HAP-1 (cell line): ENCODE results near the gene RPL34.
"Not testable (repeated sequence)": the region's sequence is repeated elsewhere in the genome, so short reads cannot be mapped to it uniquely, and the experiment has no call there.

ENCODE experiments used
- DNase-seq, 2 experiments: peaks; one replicate each; pipeline ENCODE4 v3.0.0-alpha.2; 2016 to 2020; ENCODE audit warnings: low spot score in 2 of 2
- H3K27me3 ChIP-seq: fragments of 250-450 bp; sonication (Bioruptor Pico); 2 replicates; pipeline ENCODE4 v1.5.1; 2020; ENCODE audit warnings: low read depth, mild to moderate bottlenecking, moderate library complexity
- H3K36me3 ChIP-seq: fragments of 250-450 bp; sonication (Bioruptor Pico); replicated peaks from 2 replicates; pipeline ENCODE4 v1.5.1; 2020; ENCODE audit warnings: mild to moderate bottlenecking
- H3K4me1 ChIP-seq: fragments of 250-450 bp; sonication (Bioruptor Pico); 2 replicates; pipeline ENCODE4 v1.5.1; 2020; ENCODE audit warnings: mild to moderate bottlenecking
- H3K4me3 ChIP-seq: fragments of 250-450 bp; sonication (Bioruptor Pico); 2 replicates; pipeline ENCODE4 v1.5.1; 2020; ENCODE audit warnings: mild to moderate bottlenecking, moderate library complexity
- H3K9me3 ChIP-seq: fragments of 250-450 bp; sonication (Bioruptor Pico); 2 replicates; pipeline ENCODE4 v1.5.1; 2020; ENCODE audit warnings: mild to moderate bottlenecking, moderate library complexity
- in situ Hi-C: fragments of 300-500 bp; cut with MboI; formaldehyde crosslinking; loops from 3 replicates; pipeline ENCODE4 v1.14.3; 2020; ENCODE audit warnings: low sequenced_read_pairs, inconsistent platforms, mixed read lengths

The RPL34 gene

DNA sequence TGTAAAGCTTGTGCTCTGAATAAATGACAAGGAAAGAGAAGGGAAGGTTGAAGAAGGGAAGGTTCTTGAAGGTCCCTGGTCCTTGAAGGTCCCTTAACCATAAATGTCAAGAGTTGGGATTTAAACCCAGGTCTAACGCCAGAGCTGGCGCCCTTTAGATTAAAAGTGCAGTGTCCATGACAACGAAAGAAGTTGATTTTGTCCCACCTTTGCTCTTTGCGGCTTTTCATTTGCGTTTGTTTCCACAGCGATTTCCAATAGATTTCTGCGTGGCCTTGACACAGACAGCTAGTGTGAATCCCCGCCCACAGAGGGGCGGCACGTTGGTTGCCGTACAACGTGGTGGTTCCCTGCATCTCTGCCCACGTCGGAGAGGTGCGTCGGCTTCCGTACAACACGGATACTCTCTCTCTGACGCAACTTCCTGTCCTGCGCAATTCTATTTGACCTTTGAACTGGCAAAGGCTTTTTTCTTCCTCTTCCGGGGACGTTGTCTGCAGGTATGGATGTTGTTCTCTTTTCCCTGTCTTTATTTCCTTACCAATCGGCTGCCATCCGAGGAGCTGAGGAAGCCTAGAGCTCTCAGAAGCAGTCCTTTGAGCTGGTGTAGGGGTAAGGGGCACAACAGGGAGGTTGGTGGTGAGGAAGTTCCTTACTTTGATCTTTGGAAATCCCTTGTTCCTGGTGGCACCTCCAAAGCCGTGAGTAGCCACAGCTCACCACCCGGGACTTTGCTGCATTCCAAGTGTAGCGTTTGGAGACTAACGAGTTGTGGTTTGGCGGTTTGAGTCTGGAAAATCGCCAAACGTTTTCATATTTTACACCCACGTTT lies at the start of gene RPL34:
Gene RPL34, plus strand, starts transcription at position 476 of the 832 bp plus-strand sequence. CDS start 1,384 bp downstream, outside the sequence.
- in situ Hi-C loops, result no loop called here

DNA sequence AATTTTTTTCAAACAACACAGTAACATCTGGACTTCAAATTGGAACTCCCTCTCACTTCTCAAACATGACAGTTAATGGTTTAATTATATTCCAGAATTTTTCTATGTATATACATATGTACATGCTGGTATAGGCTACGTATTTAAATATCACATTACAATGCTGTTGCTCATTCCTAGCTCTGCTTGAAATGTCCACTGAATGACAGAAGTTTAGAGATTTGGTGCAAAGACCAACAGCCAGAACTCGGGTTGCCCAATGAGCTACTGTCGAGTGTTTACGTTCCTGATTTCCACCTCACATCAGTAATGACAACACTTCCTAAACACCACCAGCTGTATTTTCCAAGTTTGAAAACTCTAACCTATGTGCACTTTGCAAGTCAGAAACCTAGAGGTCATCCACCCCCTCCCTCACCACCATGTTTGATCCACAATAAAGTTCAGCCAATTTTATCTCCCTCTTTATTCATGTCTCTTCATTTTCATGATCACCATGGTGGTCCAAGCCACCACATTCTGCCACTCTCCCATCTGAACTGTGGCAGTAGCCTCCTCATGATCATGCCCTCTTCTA lies 49.3 kb upstream of the RPL34 start:
- Histone ChIP-seq H3K4me3 (no peak overlapping the region), H3K4me1 (peaks cover 3% of the 10 kb centered on the region; the same call in 1 of the 2 replicates), H3K27me3 (peaks cover 17% of the 10 kb centered on the region), H3K9me3 (no peaks in the 10 kb centered on the region), H3K36me3 (no peaks in the 10 kb centered on the region)
- DNase-seq, result no peak
- in situ Hi-C loops, result loop anchor here (5.0 kb wide), 1 partner anchor 554 kb away; no protein-coding TSS in a partner anchor

More for the DNA sequence above, at the start of gene RPL34:
- Histone ChIP-seq H3K4me3 (peak within 1 kb of the TSS; percentile 86), H3K4me1 (peaks cover 28% of the 10 kb centered on the region), H3K36me3 (peaks cover 48% of the 10 kb centered on the region), H3K9me3 (no peaks in the 10 kb centered on the region), H3K27me3 (no peaks in the 10 kb centered on the region)
- DNase-seq, result peak; percentile 95 to 97

DNA sequence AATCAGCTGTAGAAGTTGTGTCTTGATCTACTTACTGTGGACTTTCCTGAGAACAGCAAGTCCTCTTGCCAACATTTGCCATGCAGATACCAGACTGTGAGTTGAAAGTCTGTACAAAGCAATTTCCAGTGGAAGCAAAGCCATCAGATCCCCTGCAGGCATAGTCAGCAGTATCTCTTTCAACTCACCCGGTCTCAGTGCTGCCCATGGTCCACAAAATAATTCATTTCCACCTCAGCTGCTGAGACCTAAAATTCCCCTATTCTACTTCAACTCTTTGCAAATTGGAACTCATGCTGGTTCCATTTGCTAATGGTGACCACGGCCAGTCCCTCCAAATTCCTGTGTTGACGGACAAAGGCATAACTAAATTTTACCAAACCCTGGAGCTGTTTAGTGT lies 46.0 kb upstream of the RPL34 start:
- Histone ChIP-seq H3K4me3 (no peak overlapping the region), H3K9me3 (no peaks in the 10 kb centered on the region), H3K4me1 (peaks cover 3% of the 10 kb centered on the region; the same call in 1 of the 2 replicates), H3K27me3 (peaks cover 17% of the 10 kb centered on the region), H3K36me3 (no peaks in the 10 kb centered on the region)
- in situ Hi-C loops, result loop anchor here (5.0 kb wide), 1 partner anchor 557 kb away; no protein-coding TSS in a partner anchor
- DNase-seq, result no peak

DNA sequence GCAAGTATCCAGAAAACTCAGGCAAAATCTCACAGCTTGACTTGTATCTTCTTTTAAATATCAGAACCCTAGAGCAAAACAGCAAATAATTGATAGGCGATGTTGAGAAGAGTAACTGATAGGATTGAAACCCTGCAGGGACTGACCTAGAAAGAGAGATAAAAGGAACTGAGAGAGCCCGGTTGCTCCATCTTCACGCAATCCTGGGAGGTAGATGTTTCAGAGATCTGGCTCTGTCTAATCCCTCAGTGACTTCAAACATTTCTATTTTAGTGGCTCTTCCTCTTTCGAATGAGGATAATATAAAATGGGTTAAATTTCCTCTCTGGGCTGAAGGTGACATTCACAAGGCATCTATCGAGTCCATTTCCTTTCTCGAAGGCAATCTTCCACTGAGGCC lies 39.3 kb upstream of the RPL34 start:
- in situ Hi-C loops, result no loop called here
- no peak for DNase-seq
- H3K4me3 ChIP-seq, result no peak overlapping the region
- H3K36me3 ChIP-seq, result no peaks in the 10 kb centered on the region
- H3K27me3 ChIP-seq, result no peaks in the 10 kb centered on the region
- peaks cover 2% of the 10 kb centered on the region for H3K4me1 ChIP-seq
- H3K9me3 ChIP-seq, result no peaks in the 10 kb centered on the region

DNA sequence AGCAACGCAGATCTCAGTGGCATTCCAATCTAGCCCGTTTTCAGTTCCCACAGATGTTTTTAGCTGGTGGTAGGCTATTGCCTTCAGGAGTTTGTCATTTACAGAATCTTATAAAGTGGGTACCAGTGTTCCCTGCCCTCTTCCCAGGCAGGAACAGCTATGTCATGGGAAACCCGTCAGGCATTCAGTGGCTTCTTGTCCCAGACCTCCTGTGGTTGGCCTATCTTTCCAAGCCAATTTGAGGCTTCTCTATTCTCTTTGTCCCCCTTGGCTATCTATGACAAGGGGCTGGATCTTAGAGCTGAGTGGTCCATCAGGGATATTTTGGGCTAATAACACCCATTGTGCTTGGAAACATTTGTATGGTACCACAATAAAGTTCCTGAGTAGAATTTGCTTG lies 33.6 kb upstream of the RPL34 start:
- H3K36me3 ChIP-seq, result no peaks in the 10 kb centered on the region
- peaks cover 12% of the 10 kb centered on the region for H3K4me1 ChIP-seq
- in situ Hi-C loops, result no loop called here

DNA sequence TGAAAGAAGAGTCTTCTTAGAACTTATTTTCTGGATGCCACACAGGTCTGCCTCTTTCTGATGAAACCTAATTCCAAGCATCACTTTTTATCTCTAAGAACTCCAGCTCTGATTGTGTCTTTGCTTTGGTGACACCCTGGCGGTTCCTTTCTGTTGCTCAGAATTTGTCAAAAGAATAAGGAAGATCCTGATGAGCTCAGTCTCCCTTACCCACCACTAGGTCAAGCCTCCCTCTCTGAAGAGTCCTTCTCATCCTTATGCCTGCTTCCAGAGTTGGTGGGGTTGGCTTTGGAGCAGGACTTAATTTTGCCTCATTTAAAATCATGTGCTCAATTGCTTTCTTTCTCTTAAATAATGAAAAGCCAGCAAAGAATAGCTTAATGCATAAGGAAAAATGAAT lies 31.5 kb upstream of the RPL34 start:
- H3K4me3 ChIP-seq, result no peak overlapping the region
- no peaks in the 10 kb centered on the region for H3K9me3 ChIP-seq
- peaks cover 12% of the 10 kb centered on the region for H3K4me1 ChIP-seq
- H3K27me3 ChIP-seq, result no peaks in the 10 kb centered on the region
- no peaks in the 10 kb centered on the region for H3K36me3 ChIP-seq
- in situ Hi-C loops, result no loop called here
- no peak for DNase-seq

More for the DNA sequence above, 33.6 kb upstream of the RPL34 start:
- Histone ChIP-seq H3K27me3 (no peaks in the 10 kb centered on the region), H3K4me3 (no peak overlapping the region), H3K9me3 (no peaks in the 10 kb centered on the region)
- no peak for DNase-seq

DNA sequence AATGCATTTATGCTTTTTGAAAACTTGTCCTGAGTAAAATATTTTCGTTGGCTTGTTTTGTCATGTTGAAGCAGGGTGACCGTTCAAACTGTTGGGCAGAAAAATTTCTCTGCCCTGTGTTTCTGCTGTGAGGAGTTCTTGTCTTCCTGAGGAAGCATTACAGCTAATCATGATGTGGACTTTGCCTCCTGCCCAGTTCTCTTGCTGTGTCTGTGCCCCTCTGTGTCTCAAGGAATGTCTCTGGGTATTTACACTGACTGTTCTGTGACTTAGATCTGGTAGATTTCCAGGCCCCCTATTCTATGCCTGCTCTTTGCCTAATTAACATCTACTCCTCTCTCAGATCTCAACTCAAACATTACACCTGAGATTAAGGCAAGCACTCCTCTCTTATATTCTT lies 30.4 kb upstream of the RPL34 start:
- in situ Hi-C loops, result no loop called here
- H3K4me3 ChIP-seq, result no peak overlapping the region
- no peaks in the 10 kb centered on the region for H3K9me3 ChIP-seq
- no peak for DNase-seq
- H3K27me3 ChIP-seq, result no peaks in the 10 kb centered on the region
- H3K36me3 ChIP-seq, result no peaks in the 10 kb centered on the region
- peaks cover 12% of the 10 kb centered on the region for H3K4me1 ChIP-seq

DNA sequence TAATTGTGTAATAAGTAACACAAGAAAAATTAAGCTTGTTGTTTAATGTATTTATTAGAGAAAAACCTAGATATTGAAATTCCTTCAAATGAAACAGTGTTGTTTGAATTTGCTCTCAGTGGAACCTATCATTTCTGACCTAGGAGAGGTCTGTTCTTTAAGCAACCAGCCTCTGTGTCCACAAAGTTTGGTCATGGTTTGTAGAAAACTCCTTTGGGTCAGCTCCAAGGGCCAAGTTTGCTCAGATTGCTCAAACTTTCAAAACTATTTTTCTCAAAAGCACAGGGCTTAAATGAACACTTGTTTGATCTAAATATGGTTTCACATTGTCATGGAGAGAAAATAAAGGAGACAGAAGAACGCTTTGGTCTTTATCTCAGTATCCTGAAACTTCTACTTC lies 29.6 kb upstream of the RPL34 start:
- Histone ChIP-seq H3K27me3 (no peaks in the 10 kb centered on the region), H3K4me3 (no peak overlapping the region), H3K9me3 (no peaks in the 10 kb centered on the region), H3K36me3 (no peaks in the 10 kb centered on the region), H3K4me1 (peaks cover 12% of the 10 kb centered on the region)
- in situ Hi-C loops, result no loop called here
- no peak for DNase-seq

DNA sequence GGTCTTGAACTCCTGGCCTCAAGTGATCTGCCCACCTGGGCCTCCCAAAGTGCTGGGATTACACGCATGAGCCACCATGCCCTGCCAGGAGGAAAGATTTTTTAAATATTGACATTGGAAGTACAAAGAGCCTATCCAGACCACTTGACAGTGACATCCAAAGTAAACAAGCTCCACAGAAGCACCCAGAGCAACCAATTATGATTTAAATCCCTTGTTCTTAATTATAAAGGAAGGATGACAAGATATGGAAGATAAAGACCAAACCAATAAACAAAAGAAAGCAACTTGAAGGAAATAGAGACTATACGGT lies 27.7 kb upstream of the RPL34 start:
- peaks cover 12% of the 10 kb centered on the region for H3K4me1 ChIP-seq
- H3K9me3 ChIP-seq, result no peaks in the 10 kb centered on the region
- no peaks in the 10 kb centered on the region for H3K27me3 ChIP-seq
- H3K4me3 ChIP-seq, result no peak overlapping the region
- peak; percentile 10 to 24 for DNase-seq
- no peaks in the 10 kb centered on the region for H3K36me3 ChIP-seq
- in situ Hi-C loops, result no loop called here

DNA sequence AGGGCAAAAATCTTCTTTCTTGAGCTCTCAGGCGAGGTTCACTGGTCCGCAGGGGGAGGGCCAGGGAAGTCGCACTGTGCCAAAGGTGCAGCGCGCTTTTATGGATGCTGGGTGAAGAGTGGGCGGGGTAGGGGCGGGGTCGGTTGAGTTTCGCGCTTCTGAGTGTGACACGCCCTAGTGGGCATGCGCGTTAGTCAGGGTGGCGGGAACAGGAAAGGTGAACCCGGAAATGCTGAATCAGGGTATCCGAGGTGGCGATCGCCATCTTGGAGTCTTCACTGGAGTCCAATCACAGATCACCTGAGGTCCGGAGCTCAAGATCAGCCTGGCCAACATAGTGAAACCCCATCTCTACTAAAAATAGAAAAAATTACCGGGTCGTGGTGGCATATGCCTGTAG lies 26.1 kb upstream of the RPL34 start:
- H3K9me3 ChIP-seq, H3K27me3 ChIP-seq, H3K4me3 ChIP-seq, H3K4me1 ChIP-seq, H3K36me3 ChIP-seq, in situ Hi-C loops, DNase-seq: not testable (repeated sequence)

DNA sequence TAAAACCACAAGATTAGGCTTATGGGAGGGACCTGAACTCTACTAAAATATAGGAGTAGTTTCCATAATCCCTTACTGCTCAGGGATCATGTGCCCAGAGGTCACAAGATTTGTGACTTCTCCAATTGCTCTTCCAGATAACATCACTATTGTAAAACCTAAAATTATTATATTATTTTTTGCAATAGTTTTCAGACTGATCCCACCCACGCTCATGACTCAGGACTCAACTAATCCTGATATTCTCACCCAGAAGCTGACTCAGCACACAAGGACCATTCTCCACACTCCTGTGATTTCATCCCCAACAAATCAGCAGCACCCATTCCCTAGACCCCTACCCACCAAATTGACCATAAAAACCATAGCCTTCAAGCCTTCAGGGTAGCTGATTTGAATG lies 24.0 kb upstream of the RPL34 start:
- Histone ChIP-seq H3K27me3 (no peaks in the 10 kb centered on the region), H3K4me1 (peaks cover 2% of the 10 kb centered on the region; the same call in 1 of the 2 replicates), H3K9me3 (no peaks in the 10 kb centered on the region), H3K4me3 (no peak overlapping the region), H3K36me3 (no peaks in the 10 kb centered on the region)
- in situ Hi-C loops, result no loop called here
- DNase-seq, result no peak

DNA sequence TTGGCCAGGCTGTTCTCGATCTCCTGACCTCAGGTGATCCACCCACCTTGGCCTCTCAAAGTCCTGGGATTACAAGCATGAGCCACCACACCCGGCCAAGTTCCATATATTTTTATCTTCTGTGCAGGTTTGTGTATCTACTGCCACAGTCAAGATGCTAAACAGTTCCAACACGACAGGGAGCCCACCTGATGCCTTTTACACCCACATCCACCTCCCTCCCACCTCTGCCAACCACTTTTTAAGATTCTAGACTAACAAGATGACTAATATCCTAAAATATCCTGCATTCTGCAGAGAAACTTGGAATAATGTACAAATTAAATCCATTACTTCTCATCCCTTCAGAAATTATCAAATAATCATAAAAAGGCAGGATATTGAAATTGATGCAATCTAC lies 19.3 kb upstream of the RPL34 start:
- H3K36me3 ChIP-seq, result no peaks in the 10 kb centered on the region
- in situ Hi-C loops, result no loop called here
- no peak overlapping the region for H3K4me3 ChIP-seq
- no peaks in the 10 kb centered on the region for H3K4me1 ChIP-seq
- H3K9me3 ChIP-seq, result no peaks in the 10 kb centered on the region
- no peaks in the 10 kb centered on the region for H3K27me3 ChIP-seq
- no peak for DNase-seq

DNA sequence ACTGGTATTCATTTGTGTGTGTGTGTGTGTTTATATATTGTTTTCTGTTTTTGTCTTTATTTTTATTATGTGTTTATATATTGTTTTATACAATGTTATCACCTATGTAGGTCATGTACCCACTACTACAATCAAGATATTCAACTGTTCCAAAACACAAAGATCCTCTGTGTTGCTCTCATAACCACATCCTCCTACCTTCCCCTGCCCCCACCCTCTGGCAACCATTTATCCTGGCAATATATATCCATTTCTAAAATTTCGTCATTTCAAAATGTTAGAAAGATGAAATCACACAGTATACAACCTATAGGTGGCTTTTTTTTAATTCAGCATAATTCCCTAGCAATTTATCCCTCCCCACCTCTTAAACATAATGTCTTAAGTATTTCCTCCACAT lies 18.8 kb upstream of the RPL34 start:
- H3K36me3 ChIP-seq, result no peaks in the 10 kb centered on the region
- in situ Hi-C loops, result no loop called here
- H3K27me3 ChIP-seq, result no peaks in the 10 kb centered on the region
- H3K4me1 ChIP-seq, result no peaks in the 10 kb centered on the region
- H3K4me3 ChIP-seq, result no peak overlapping the region
- no peak for DNase-seq
- H3K9me3 ChIP-seq, result no peaks in the 10 kb centered on the region

DNA sequence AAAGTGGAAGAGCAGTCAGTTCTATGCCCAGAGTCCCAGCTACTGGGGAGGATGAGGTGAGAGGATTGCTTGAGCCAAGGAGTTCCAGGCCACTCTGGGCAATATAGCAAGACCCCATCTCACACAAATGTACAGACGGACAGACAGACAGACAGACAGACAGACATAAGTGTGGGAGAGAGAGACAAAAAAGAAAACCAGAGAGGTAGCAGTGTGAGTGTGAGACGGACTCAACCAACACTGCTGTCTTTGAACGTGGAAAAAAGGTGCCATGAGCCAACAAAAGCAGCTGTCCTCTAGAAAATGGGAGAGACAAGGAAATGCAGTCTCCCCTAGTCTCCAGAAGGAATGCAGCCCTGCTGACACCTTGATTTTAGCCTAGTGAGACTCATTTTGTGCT lies 18.2 kb upstream of the RPL34 start:
- DNase-seq, result no peak
- Histone ChIP-seq H3K27me3 (no peaks in the 10 kb centered on the region), H3K4me1 (no peaks in the 10 kb centered on the region), H3K36me3 (no peaks in the 10 kb centered on the region), H3K4me3 (no peak overlapping the region), H3K9me3 (no peaks in the 10 kb centered on the region)
- in situ Hi-C loops, result no loop called here
